ENCODE measurements around the gene TUBGCP3. TPM values are rescaled to one million over a fixed set of nuclear protein-coding genes. Genes with fewer than 3 reads are reported as not detected.

TUBGCP3 gene
- polyA plus RNA-seq, 1 experiment = 15.7 TPM

- Histone ChIP-seq H3K27me3 (ENCODE audit: control insufficient read depth, insufficient read depth, low read length) (peaks cover 3% of the 10 kb centered on the region), H3K36me3 (ENCODE audit: control insufficient read depth, insufficient read depth, low read length) (no peaks in the 10 kb centered on the region), H3K4me3 (ENCODE audit: low read depth, low read length) (no peak overlapping the region)
- TF ChIP-seq, protein P1, sequence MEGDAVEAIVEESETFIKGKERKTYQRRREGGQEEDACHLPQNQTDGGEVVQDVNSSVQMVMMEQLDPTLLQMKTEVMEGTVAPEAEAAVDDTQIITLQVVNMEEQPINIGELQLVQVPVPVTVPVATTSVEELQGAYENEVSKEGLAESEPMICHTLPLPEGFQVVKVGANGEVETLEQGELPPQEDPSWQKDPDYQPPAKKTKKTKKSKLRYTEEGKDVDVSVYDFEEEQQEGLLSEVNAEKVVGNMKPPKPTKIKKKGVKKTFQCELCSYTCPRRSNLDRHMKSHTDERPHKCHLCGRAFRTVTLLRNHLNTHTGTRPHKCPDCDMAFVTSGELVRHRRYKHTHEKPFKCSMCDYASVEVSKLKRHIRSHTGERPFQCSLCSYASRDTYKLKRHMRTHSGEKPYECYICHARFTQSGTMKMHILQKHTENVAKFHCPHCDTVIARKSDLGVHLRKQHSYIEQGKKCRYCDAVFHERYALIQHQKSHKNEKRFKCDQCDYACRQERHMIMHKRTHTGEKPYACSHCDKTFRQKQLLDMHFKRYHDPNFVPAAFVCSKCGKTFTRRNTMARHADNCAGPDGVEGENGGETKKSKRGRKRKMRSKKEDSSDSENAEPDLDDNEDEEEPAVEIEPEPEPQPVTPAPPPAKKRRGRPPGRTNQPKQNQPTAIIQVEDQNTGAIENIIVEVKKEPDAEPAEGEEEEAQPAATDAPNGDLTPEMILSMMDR (IDR thresholded peaks at IDR 0.05; ENCODE audit: insufficient read depth, low read depth, low read length) = no peak
- ChIA-PET POLR2A (no interaction called here), CTCF (no interaction called here)
- DNase-seq (ENCODE audit: low read depth) = no peak
Measured at GRCh38 chr13:112596235-112596634, 8.3 kb upstream of the TUBGCP3 start.

DNA sequence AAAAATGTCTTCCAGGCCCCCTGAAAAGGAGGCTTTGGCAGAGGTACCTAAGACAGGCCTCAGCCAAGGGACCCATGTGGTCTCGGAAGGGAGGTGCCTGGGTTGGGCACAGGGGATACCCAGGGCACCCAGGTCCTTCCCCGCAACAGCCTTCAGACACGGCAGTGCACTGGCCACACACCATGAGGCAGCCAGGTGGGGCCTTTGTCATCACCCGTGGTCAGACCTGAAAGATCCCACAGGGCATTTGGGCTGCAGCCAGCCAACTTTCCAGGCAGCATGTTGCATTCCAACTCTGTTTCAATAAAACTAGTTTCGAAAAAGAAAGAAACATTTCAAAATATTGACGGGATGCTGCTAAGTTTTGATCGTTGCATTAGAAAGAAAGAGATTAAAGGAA lies 4.7 kb upstream of the TUBGCP3 start:
- TF ChIP-seq, protein P1 (IDR thresholded peaks at IDR 0.05; ENCODE audit: insufficient read depth, low read depth, low read length) = no peak
- H3K36me3 ChIP-seq (ENCODE audit: control insufficient read depth, insufficient read depth, low read length) = no peaks in the 10 kb centered on the region
- no peak for DNase-seq (ENCODE audit: low read depth)
- ChIA-PET CTCF (interaction anchor here (0.6 to 1.0 kb wide), 2 partner anchors 13 to 28 kb away, joined by 3 to 6 read pairs; no protein-coding TSS in a partner anchor), POLR2A (no interaction called here)
- H3K27me3 ChIP-seq (ENCODE audit: control insufficient read depth, insufficient read depth, low read length) = peaks cover 3% of the 10 kb centered on the region
- H3K4me3 ChIP-seq (ENCODE audit: low read depth, low read length) = no peak overlapping the region

DNA sequence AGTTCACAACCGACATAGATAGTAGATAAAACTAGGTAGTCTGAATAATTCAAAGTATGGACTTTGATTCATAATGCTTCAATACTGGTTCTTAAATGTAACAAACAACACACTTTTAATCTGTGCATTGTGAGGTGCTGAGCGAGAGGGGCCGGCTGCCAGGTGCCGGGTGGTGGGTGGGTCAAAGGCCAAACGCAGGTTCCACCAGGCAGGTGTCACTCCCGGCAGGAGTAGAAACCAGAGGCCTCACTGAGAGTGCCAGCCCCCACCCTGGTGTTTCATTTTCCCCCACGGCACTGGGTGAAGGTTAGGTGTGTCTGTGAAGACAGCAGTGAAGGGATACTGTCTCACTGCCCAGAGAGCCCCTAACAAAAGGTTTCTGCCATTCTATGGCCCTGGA lies 4.2 kb upstream of the TUBGCP3 start:
- TF ChIP-seq, protein P1 (IDR thresholded peaks at IDR 0.05; ENCODE audit: insufficient read depth, low read depth, low read length) = no peak
- Histone ChIP-seq H3K4me3 (ENCODE audit: low read depth, low read length) (no peak overlapping the region), H3K27me3 (ENCODE audit: control insufficient read depth, insufficient read depth, low read length) (peaks cover 3% of the 10 kb centered on the region), H3K36me3 (ENCODE audit: control insufficient read depth, insufficient read depth, low read length) (no peaks in the 10 kb centered on the region)
- ChIA-PET CTCF (interaction anchor here (0.6 kb wide), 1 partner anchor 27 kb away, joined by 3 read pairs; no protein-coding TSS in a partner anchor), POLR2A (no interaction called here)
- no peak for DNase-seq (ENCODE audit: low read depth)

DNA sequence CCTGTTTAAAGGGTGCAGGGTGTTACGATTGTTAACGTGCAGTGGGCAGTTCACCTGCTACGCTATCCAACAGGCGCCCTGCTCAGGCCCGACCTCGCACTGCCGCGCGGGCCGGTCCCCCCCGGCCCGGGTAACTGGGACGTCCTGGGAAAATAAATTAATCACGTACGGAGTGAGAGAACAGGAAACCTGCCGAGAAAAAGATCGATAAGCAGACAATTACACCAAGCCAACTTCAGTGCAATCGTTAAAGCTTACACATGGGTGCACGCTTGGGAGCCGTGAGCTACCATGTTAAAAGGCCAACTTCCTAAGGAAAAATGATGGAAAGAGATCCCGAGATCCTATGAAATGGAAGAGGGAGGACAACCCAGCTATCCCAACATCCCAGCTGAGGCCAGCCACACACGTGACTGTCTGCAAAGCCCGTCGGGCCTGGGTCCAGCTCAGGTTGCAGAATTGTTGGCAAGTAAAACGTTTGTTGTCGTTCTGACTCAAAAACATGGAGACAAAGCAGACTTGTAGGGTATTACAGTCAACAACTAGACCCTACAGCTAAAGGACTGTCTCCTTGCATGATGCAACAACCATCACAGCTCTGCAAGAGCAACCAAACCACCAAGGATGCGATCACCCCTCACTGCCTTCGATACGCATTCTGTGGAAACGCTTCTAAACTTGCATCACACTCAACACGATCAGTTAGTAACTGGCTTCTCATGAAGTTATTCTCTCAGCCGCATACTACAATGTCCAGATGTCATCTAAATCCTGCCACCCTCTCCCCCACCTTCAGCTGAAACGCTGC lies 741 bp upstream of the TUBGCP3 start:
- H3K4me3 ChIP-seq (ENCODE audit: low read depth, low read length) = peak overlapping the region; percentile 84
- no peaks in the 10 kb centered on the region for H3K36me3 ChIP-seq (ENCODE audit: control insufficient read depth, insufficient read depth, low read length)
- POLR2A ChIA-PET = no interaction called here
- H3K27me3 ChIP-seq (ENCODE audit: control insufficient read depth, insufficient read depth, low read length) = no peaks in the 10 kb centered on the region
- TF ChIP-seq, protein P1 (IDR thresholded peaks at IDR 0.05; ENCODE audit: insufficient read depth, low read depth, low read length) = no peak
- DNase-seq (ENCODE audit: low read depth) = no peak
- CTCF ChIA-PET = interaction anchor here (1.4 to 2.9 kb wide), 3 partner anchors 13 to 286 kb away, joined by 4 to 20 read pairs (median 5); no protein-coding TSS in a partner anchor

- no peaks in the 10 kb centered on the region for H3K27me3 ChIP-seq (ENCODE audit: control insufficient read depth, insufficient read depth, low read length)
- CTCF ChIA-PET = interaction anchor here (0.6 to 0.7 kb wide), 2 partner anchors 12 to 19 kb away, joined by 3 read pairs; no protein-coding TSS in a partner anchor
- TF ChIP-seq, protein P1 (IDR thresholded peaks at IDR 0.05; ENCODE audit: insufficient read depth, low read depth, low read length) = 0 out of 2 replicates have a peak, but pooled peaks have one; percentile 27
- peak overlapping the region; percentile 84 for H3K4me3 ChIP-seq (ENCODE audit: low read depth, low read length)
- DNase-seq (ENCODE audit: low read depth) = peak; percentile 19
- POLR2A ChIA-PET = no interaction called here
- peaks cover 1% of the 10 kb centered on the region; the same call in 1 of the 2 replicates for H3K36me3 ChIP-seq (ENCODE audit: control insufficient read depth, insufficient read depth, low read length)
Measured at GRCh38 chr13:112587212-112587763, 665 bp downstream of the TUBGCP3 start.

Measured in BJ (cell line).